H1 (cell line): ENCODE results near the gene HLF. TPM values are rescaled to one million over a fixed set of nuclear protein-coding genes. Genes with fewer than 3 reads are reported as not detected.

Source experiments
- CTCF ChIA-PET: fragments of 300-600 bp; sonication (Branson Sonifier 250); formaldehyde crosslinking; loops from one replicate; lab custom pipeline; 2021; ENCODE audit not compliant: partially characterized antibody; lab: Charles Lee
- POLR2A ChIA-PET: fragments of 300-600 bp; sonication (Branson Sonifier 250); formaldehyde crosslinking; loops from one replicate; lab custom pipeline; 2021; ENCODE audit warnings: inconsistent platforms; ENCODE audit not compliant: partially characterized antibody; lab: Charles Lee
- DNase-seq, 2 experiments: peaks; one replicate each; pipeline versions ENCODE4 v3.0.0 to v3.0.0-alpha.2; 2010 to 2022; ENCODE audit warnings: low spot score in 2 of 2, low read depth in 1 of 2, mixed read lengths in 1 of 2
- FAIRE-seq: peaks from 2 replicates; lab custom pipeline; 2011; peaks lifted over from hg19 to GRCh38; lab: Jason Lieb, UNC
- H2AFZ ChIP-seq: 2 replicates; pipeline ENCODE4 v1.8.1; 2012; ENCODE audit warnings: low read length, inconsistent platforms
- H2AK5ac ChIP-seq: 2 replicates; pipeline ENCODE4 v1.6.1; 2013; ENCODE audit warnings: low read depth, low read length
- H2BK120ac ChIP-seq: replicated peaks from 2 replicates; pipeline ENCODE3; 2013; ENCODE audit warnings: low read depth, low read length, inconsistent platforms
- H2BK12ac ChIP-seq: 2 replicates; pipeline ENCODE4 v1.6.1; 2013; ENCODE audit warnings: low read depth, low read length
- H2BK15ac ChIP-seq: 2 replicates; pipeline ENCODE4 v1.6.1; 2013; ENCODE audit warnings: low read length
- H2BK20ac ChIP-seq: 2 replicates; pipeline ENCODE4 v1.6.1; 2013; ENCODE audit warnings: low read length
- H2BK5ac ChIP-seq: 2 replicates; pipeline ENCODE4 v1.6.1; 2013; ENCODE audit warnings: low read depth, low read length
- H3K14ac ChIP-seq: 2 replicates; pipeline ENCODE4 v1.6.1; 2013; ENCODE audit warnings: inconsistent platforms; ENCODE audit not compliant: insufficient read length
- H3K18ac ChIP-seq: 2 replicates; pipeline ENCODE4 v1.6.1; 2013; ENCODE audit warnings: low read length; ENCODE audit errors: extremely low read depth
- H3K23ac ChIP-seq: 2 replicates; pipeline ENCODE4 v1.6.1; 2013; ENCODE audit warnings: inconsistent platforms; ENCODE audit not compliant: insufficient read length
- H3K23me2 ChIP-seq: 2 replicates; pipeline ENCODE4 v1.6.1; 2013; ENCODE audit warnings: low read depth, low read length
- H3K27ac ChIP-seq: 2 replicates; pipeline ENCODE4 v1.6.1; 2011; ENCODE audit warnings: low read depth, low read length, inconsistent platforms
- H3K27me3 ChIP-seq, 4 experiments: replicated peaks in 1 of 4; 1 replicate in 1 of 4; 2 replicates in 3 of 4; pipeline versions ENCODE4 v1.6.1 to v1.8.1; 2011 to 2013; ENCODE audit warnings: low read length in 3 of 4, mild to moderate bottlenecking in 3 of 4, inconsistent platforms in 2 of 4, mixed read lengths in 2 of 4, moderate library complexity in 1 of 4; ENCODE audit not compliant: control insufficient read depth in 3 of 4, insufficient read depth in 3 of 4; ENCODE audit errors: extremely low read depth in 1 of 4
- H3K36me3 ChIP-seq, 4 experiments: 2 replicates each; pipeline versions ENCODE4 v1.6.1 to v1.8.1; 2011 to 2013; ENCODE audit warnings: mild to moderate bottlenecking in 4 of 4, low read length in 3 of 4, moderate library complexity in 2 of 4, control low read depth in 1 of 4, inconsistent platforms in 1 of 4; ENCODE audit not compliant: insufficient read depth in 4 of 4, control insufficient read depth in 2 of 4
- H3K4ac ChIP-seq: replicated peaks from 2 replicates; pipeline ENCODE3; 2013; ENCODE audit warnings: low read length, low read depth, mixed read lengths, inconsistent platforms; ENCODE audit not compliant: insufficient read length
- H3K4me1 ChIP-seq, 4 experiments: replicated peaks in 1 of 4; 1 replicate in 1 of 4; 2 replicates in 3 of 4; pipeline versions ENCODE4 v1.6.1 to v1.8.1; 2011 to 2013; ENCODE audit warnings: low read length in 3 of 4, inconsistent platforms in 2 of 4, mixed read lengths in 1 of 4; ENCODE audit not compliant: insufficient read depth in 4 of 4, control insufficient read depth in 3 of 4
- H3K4me2 ChIP-seq, 2 experiments: 2 replicates each; pipeline versions ENCODE4 v1.6.1 to v1.8.1; 2011 to 2013; ENCODE audit warnings: low read depth in 2 of 2, low read length in 2 of 2, control low read depth in 1 of 2, inconsistent platforms in 1 of 2, mild to moderate bottlenecking in 1 of 2; ENCODE audit not compliant: insufficient read depth in 1 of 2
- H3K4me3 ChIP-seq, 4 experiments: fragments of 200-600, 300-600 bp in 1 of 4; sonication (generic), shearing (Covaris generic), sonication (Bioruptor Twin) in 1 of 4; 2 replicates each; pipeline versions ENCODE4 v1.5.1 to v1.8.1; 2011 to 2016; ENCODE audit warnings: low read length in 4 of 4, low read depth in 3 of 4, control low read depth in 2 of 4, inconsistent platforms in 2 of 4, mild to moderate bottlenecking in 2 of 4, mixed read lengths in 1 of 4, moderate library complexity in 1 of 4; ENCODE audit not compliant: insufficient read depth in 2 of 4; ENCODE audit errors: extremely low read depth in 1 of 4
- H3K56ac ChIP-seq: replicated peaks from 2 replicates; pipeline ENCODE3; 2013; ENCODE audit warnings: low read depth, mild to moderate bottlenecking, mixed read lengths, low read length, inconsistent platforms; ENCODE audit not compliant: insufficient read length
- H3K79me1 ChIP-seq: 2 replicates; pipeline ENCODE4 v1.6.1; 2013; ENCODE audit warnings: low read depth, low read length, control low read depth
- H3K79me2 ChIP-seq, 2 experiments: 2 replicates each; pipeline versions ENCODE4 v1.6.1 to v1.8.1; 2012 to 2013; ENCODE audit warnings: low read length in 2 of 2, mild to moderate bottlenecking in 2 of 2, inconsistent platforms in 1 of 2; ENCODE audit not compliant: insufficient read depth in 2 of 2, control insufficient read depth in 1 of 2
- H3K9ac ChIP-seq, 4 experiments: replicated peaks in 1 of 4; 1 replicate in 1 of 4; 2 replicates in 3 of 4; pipeline versions ENCODE4 v1.6.1 to v1.8.1; 2011 to 2013; ENCODE audit warnings: low read depth in 3 of 4, low read length in 3 of 4, control low read depth in 2 of 4, mild to moderate bottlenecking in 2 of 4, moderate library complexity in 2 of 4, inconsistent platforms in 1 of 4; ENCODE audit errors: extremely low read depth in 1 of 4
- H3K9me3 ChIP-seq, 2 experiments: 2 replicates each; pipeline versions ENCODE4 v1.6.1 to v1.8.1; 2012 to 2013; ENCODE audit warnings: mild to moderate bottlenecking in 2 of 2, moderate library complexity in 2 of 2, control low read depth in 1 of 2, inconsistent platforms in 1 of 2, low read depth in 1 of 2, low read length in 1 of 2, mixed read lengths in 1 of 2; ENCODE audit not compliant: insufficient read depth in 2 of 2
- H4K20me1 ChIP-seq, 2 experiments: replicated peaks in 1 of 2; 2 replicates each; pipeline versions ENCODE3 to v1.8.1; 2011 to 2013; ENCODE audit warnings: inconsistent platforms in 2 of 2, low read length in 2 of 2, mild to moderate bottlenecking in 1 of 2; ENCODE audit not compliant: insufficient read depth in 2 of 2, control insufficient read depth in 1 of 2
- H4K5ac ChIP-seq: 2 replicates; pipeline ENCODE4 v1.6.1; 2013; ENCODE audit warnings: low read length, low read depth, mixed read lengths, inconsistent platforms; ENCODE audit not compliant: insufficient read length
- H4K8ac ChIP-seq: 2 replicates; pipeline ENCODE4 v1.8.0; 2013; ENCODE audit warnings: mild to moderate bottlenecking, moderate library complexity, low read length, inconsistent platforms; ENCODE audit not compliant: insufficient read depth; ENCODE audit errors: extremely low read depth
- H4K91ac ChIP-seq: replicated peaks from 2 replicates; pipeline ENCODE3; 2013; ENCODE audit warnings: low read length, mixed read lengths, inconsistent platforms; ENCODE audit not compliant: insufficient read length
- BACH1 ChIP-seq: IDR thresholded peaks from 2 replicates; pipeline ENCODE4 v1.6.1; 2012; ENCODE audit warnings: low read length, improper control_type of control experiment
- BRCA1 ChIP-seq: IDR thresholded peaks from 2 replicates; pipeline ENCODE4 v1.6.1; 2012; ENCODE audit warnings: low read depth, low read length, improper control_type of control experiment
- CBX5 ChIP-seq: fragments of 300-800, 300-1000 bp; sonication (generic); IDR thresholded peaks from 2 replicates; pipeline ENCODE4 v1.7.1; 2016; ENCODE audit warnings: antibody characterized with exemption, low read length, low read depth
- EP300 ChIP-seq, 2 experiments: IDR thresholded peaks; 1 replicate in 1 of 2; 2 replicates in 1 of 2; pipeline ENCODE4 v1.6.1; 2011 to 2012; ENCODE audit warnings: low read depth in 2 of 2, low read length in 2 of 2, mild to moderate bottlenecking in 2 of 2, borderline replicate concordance in 1 of 2, inconsistent platforms in 1 of 2, moderate library complexity in 1 of 2
- EZH2 ChIP-seq: fragments of 200-600 bp; sonication (generic); IDR thresholded peaks from 2 replicates; pipeline ENCODE4 v1.7.1; 2012; ENCODE audit warnings: low read depth, mild to moderate bottlenecking, moderate library complexity, low read length, inconsistent platforms; ENCODE audit not compliant: severe bottlenecking
- RNF2 ChIP-seq: fragments of 200-900, 300-1000 bp; sonication (generic); IDR thresholded peaks from 2 replicates; pipeline ENCODE4 v1.7.1; 2016; ENCODE audit warnings: borderline replicate concordance, low read depth, mild to moderate bottlenecking, antibody characterized with exemption, low read length; ENCODE audit not compliant: poor library complexity, severe bottlenecking; ENCODE audit errors: missing control alignments
- SIX5 ChIP-seq: IDR thresholded peaks from 2 replicates; pipeline ENCODE4 v1.6.1; 2011; ENCODE audit warnings: mild to moderate bottlenecking, low read depth, low read length
- SP2 ChIP-seq: IDR thresholded peaks from 2 replicates; pipeline ENCODE4 v1.6.1; 2012; ENCODE audit warnings: mild to moderate bottlenecking, low read length, inconsistent platforms
- WGBS, 2 experiments: shearing (Covaris generic) in 1 of 2; methylation state at CpG; one replicate each; pipeline versions ENCODE4 v1.1.6 to v1.1.7; 2013 to 2015; ENCODE audit warnings: low lambda C conversion rate in 2 of 2, mixed read lengths in 2 of 2, inconsistent platforms in 1 of 2, low coverage in 1 of 2, missing lambda C conversion rate in 1 of 2; ENCODE audit not compliant: insufficient replicate concordance in 2 of 2, insufficient coverage in 1 of 2, insufficient read length in 1 of 2; ENCODE audit errors: extremely low coverage in 1 of 2, missing lambda C conversion rate in 1 of 2; 5-methylcytosine and 5-hydroxymethylcytosine counted together
- polyA plus RNA-seq, 7 experiments: library from polyadenylated mRNA; depleted of rRNA in 3 of 7; stranded (reverse) in 5 of 7; unstranded in 2 of 7; fragments of >200 nt in 5 of 7; fragments of 200-250 nt in 2 of 7; gene quantifications; 1 replicate in 5 of 7; 2 replicates in 1 of 7; 4 replicates in 1 of 7; pipeline versions ENCODE4 v1.2.1 to v1.2.3, GENCODE V29; 2011 to 2013; ENCODE audit warnings: missing spikeins in 2 of 7, mixed read lengths in 2 of 7
- total RNA-seq: library from RNA; stranded (reverse); fragmentation: NEBNext Ultra II Directional; extraction: Animal tissue kit (Norgen Biotek cat#: 25700); gene quantifications from 2 replicates; pipeline ENCODE4 v1.2.1, GENCODE V29; 2021

Gene HLF
- total and polyA plus RNA-seq, 2 of the 8 experiments (the other 6 are each of a cell fraction or from before 2014, with no cell fraction given), result 0.39 to 0.60 TPM

GRCh38 chr17:55291114-55291507 is 26.4 kb downstream of the HLF start:
- no peak overlapping the region for H3K23ac ChIP-seq
- H3K56ac ChIP-seq, result no peak overlapping the region
- FAIRE-seq, result no peak
- POLR2A ChIA-PET, result interaction anchor here (1.0 kb wide), 1 partner anchor 25 kb away, joined by 3 read pairs; no protein-coding TSS in a partner anchor
- H4K20me1 ChIP-seq, result no peaks in the 10 kb centered on the region
- no peaks in the 10 kb centered on the region for H3K79me1 ChIP-seq
- no peak overlapping the region for H2BK20ac ChIP-seq
- H3K9ac ChIP-seq, result no peak overlapping the region
- H4K5ac ChIP-seq, result no peak overlapping the region
- H3K9me3 ChIP-seq, result no peaks in the 10 kb centered on the region
- H3K36me3 ChIP-seq, result no peaks in the 10 kb centered on the region
- TF ChIP-seq SIX5 (no peak), CBX5 (no peak), EP300 (IDR thresholded peaks at IDR 0.05; ENCODE audit: borderline replicate concordance in 1 of 2, low read depth in 2 of 2, low read length in 2 of 2) (no peak), SP2 (no peak), BRCA1 (no peak), EZH2 (no peak), BACH1 (no peak), RNF2 (no peak)
- no peak overlapping the region for H3K27ac ChIP-seq
- no peak overlapping the region for H4K8ac ChIP-seq
- H2BK120ac ChIP-seq, result no peak overlapping the region
- no peak overlapping the region for H3K4me2 ChIP-seq
- H3K18ac ChIP-seq, result no peak overlapping the region
- H2AFZ ChIP-seq, result no peak overlapping the region
- no peaks in the 10 kb centered on the region for H3K4me1 ChIP-seq
- H3K14ac ChIP-seq, result no peak overlapping the region
- H3K4ac ChIP-seq, result no peak overlapping the region
- CTCF ChIA-PET, result interaction anchor here (1.0 kb wide), 1 partner anchor 286 kb away, joined by 3 read pairs; no protein-coding TSS in a partner anchor
- H3K79me2 ChIP-seq, result no peaks in the 10 kb centered on the region
- no peak overlapping the region for H2BK5ac ChIP-seq
- H3K4me3 ChIP-seq, result no peak overlapping the region
- no peaks in the 10 kb centered on the region for H3K27me3 ChIP-seq
- no peak overlapping the region for H4K91ac ChIP-seq
- no peaks in the 10 kb centered on the region for H3K23me2 ChIP-seq
- DNase-seq, result no peak
- H2BK15ac ChIP-seq, result no peak overlapping the region
- no peak overlapping the region for H2AK5ac ChIP-seq
- 96% methylated on average over 1 of the region's 1 CpG; no CpG with 5 or more reads in 1 of the 2 experiments for WGBS, 2 experiments
- no peak overlapping the region for H2BK12ac ChIP-seq
